HepG2 (cell line): ENCODE results near the gene GRAP. TPM values are rescaled to one million over a fixed set of nuclear protein-coding genes. Genes with fewer than 3 reads are reported as not detected.

ENCODE experiments used
- ATF1 ChIP-seq: IDR thresholded peaks from 2 replicates; pipeline ENCODE4 v1.6.1; 2016; ENCODE audit warnings: mild to moderate bottlenecking, control low read depth
- KDM3A ChIP-seq: IDR thresholded peaks from 2 replicates; pipeline ENCODE4 v1.6.1; 2018; ENCODE audit warnings: low read depth, missing compliant biosample characterization
- NR2F1 ChIP-seq, 2 experiments: fragments of 450-650 bp in 1 of 2; formaldehyde crosslinking in 1 of 2; IDR thresholded peaks; 2 replicates each; pipeline versions ENCODE4 v1.5.0 to v1.6.1; 2016 to 2020; ENCODE audit warnings: mild to moderate bottlenecking in 1 of 2, missing compliant biosample characterization in 1 of 2, missing genetic modification reagents in 1 of 2, moderate library complexity in 1 of 2
- THYN1 ChIP-seq: sonication (generic); formaldehyde crosslinking; IDR thresholded peaks from 2 replicates; pipeline ENCODE4 v1.8.1; 2023; ENCODE audit warnings: low read depth, mild to moderate bottlenecking, moderate library complexity, missing genetic modification reagents, borderline replicate concordance
- ZEB1 ChIP-seq: IDR thresholded peaks from 2 replicates; pipeline ENCODE4 v1.6.1; 2012; ENCODE audit warnings: mild to moderate bottlenecking, low read depth, inconsistent platforms; ENCODE audit not compliant: insufficient replicate concordance
- ZFP36L1 ChIP-seq: sonication (generic); formaldehyde crosslinking; IDR thresholded peaks from 2 replicates; pipeline ENCODE4 v1.8.0; 2022; ENCODE audit warnings: mild to moderate bottlenecking, missing genetic modification reagents, moderate library complexity
- ZMAT3 ChIP-seq: sonication (generic); formaldehyde crosslinking; conservative IDR thresholded peaks from 2 replicates; pipeline ENCODE4 v1.7.0; 2021; ENCODE audit warnings: missing genetic modification reagents
- ZNF296 ChIP-seq: sonication (generic); formaldehyde crosslinking; conservative IDR thresholded peaks from 2 replicates; pipeline ENCODE4 v1.5.0; 2020; ENCODE audit warnings: mild to moderate bottlenecking, missing genetic modification reagents
- ZNF605 ChIP-seq: sonication (generic); formaldehyde crosslinking; IDR thresholded peaks from 2 replicates; pipeline ENCODE4 v1.8.0; 2022; ENCODE audit warnings: mild to moderate bottlenecking, missing genetic modification reagents
- ZNF615 ChIP-seq: sonication (generic); formaldehyde crosslinking; IDR thresholded peaks from 2 replicates; pipeline ENCODE4 v1.5.0; 2020; ENCODE audit warnings: mild to moderate bottlenecking, missing genetic modification reagents, borderline replicate concordance
- ZNF644 ChIP-seq: IDR thresholded peaks from 2 replicates; pipeline ENCODE4 v1.6.1; 2016; ENCODE audit warnings: low read depth
- ZNF781 ChIP-seq: sonication (generic); formaldehyde crosslinking; IDR thresholded peaks from 2 replicates; pipeline ENCODE4 v1.5.1; 2020; ENCODE audit warnings: borderline replicate concordance, mild to moderate bottlenecking, missing genetic modification reagents; ENCODE audit errors: not compliant biosample characterization
- polyA plus RNA-seq, 8 experiments: library from polyadenylated mRNA; depleted of rRNA in 3 of 8; stranded (reverse) in 7 of 8; unstranded in 1 of 8; fragments of >200 nt; fragmentation: Illumina TruSeq in 4 of 8; extraction: Trizol in 4 of 8; gene quantifications; 2 replicates each; pipeline versions ENCODE4 v1.2.1 to v1.2.3, GENCODE V29; 2011 to 2016; ENCODE audit warnings: low read depth in 4 of 8, missing spikeins in 1 of 8, mixed read lengths in 1 of 8; ENCODE audit not compliant: insufficient read depth in 1 of 8
- total RNA-seq, 5 experiments: library from RNA; depleted of rRNA; stranded (reverse); fragments of >200 nt; fragmentation: Illumina TruSeq; extraction: Trizol; gene quantifications; 2 replicates each; pipeline ENCODE4 v1.2.3, GENCODE V29; 2016; ENCODE audit warnings: low read depth in 1 of 5
- TF ChIP-seq, protein P1 (sequence below): sonication (generic); formaldehyde crosslinking; IDR thresholded peaks from 2 replicates; pipeline ENCODE4 v1.5.0; 2020; ENCODE audit warnings: mild to moderate bottlenecking, missing genetic modification reagents, borderline replicate concordance
- TF ChIP-seq, protein P2 (sequence below): sonication (generic); formaldehyde crosslinking; IDR thresholded peaks from 2 replicates; pipeline ENCODE4 v1.4.0; 2020; ENCODE audit warnings: missing genetic modification reagents
- TF ChIP-seq, protein P3 (sequence below): sonication (generic); formaldehyde crosslinking; IDR thresholded peaks from 2 replicates; pipeline ENCODE4 v1.8.1; 2023; ENCODE audit warnings: mild to moderate bottlenecking, inconsistent platforms, moderate library complexity, missing genetic modification reagents, borderline replicate concordance
- TF ChIP-seq, protein P4 (sequence below): sonication (generic); formaldehyde crosslinking; IDR thresholded peaks from 2 replicates; pipeline ENCODE4 v1.8.0; 2022; ENCODE audit warnings: missing genetic modification reagents, low read depth, mild to moderate bottlenecking, borderline replicate concordance
- TF ChIP-seq, protein P5 (sequence below): fragments of 450-650 bp; IDR thresholded peaks from 2 replicates; pipeline ENCODE4 v1.6.1; 2017
- TF ChIP-seq, protein P6 (sequence below): sonication (generic); formaldehyde crosslinking; IDR thresholded peaks from 2 replicates; pipeline ENCODE4 v1.9.0; 2021; ENCODE audit warnings: missing genetic modification reagents, borderline replicate concordance

Gene GRAP
- total and polyA plus RNA-seq, 2 of the 13 experiments (the other 11 are each of a cell fraction or from before 2014, with no cell fraction given), result 0.77 to 1.7 TPM

DNA sequence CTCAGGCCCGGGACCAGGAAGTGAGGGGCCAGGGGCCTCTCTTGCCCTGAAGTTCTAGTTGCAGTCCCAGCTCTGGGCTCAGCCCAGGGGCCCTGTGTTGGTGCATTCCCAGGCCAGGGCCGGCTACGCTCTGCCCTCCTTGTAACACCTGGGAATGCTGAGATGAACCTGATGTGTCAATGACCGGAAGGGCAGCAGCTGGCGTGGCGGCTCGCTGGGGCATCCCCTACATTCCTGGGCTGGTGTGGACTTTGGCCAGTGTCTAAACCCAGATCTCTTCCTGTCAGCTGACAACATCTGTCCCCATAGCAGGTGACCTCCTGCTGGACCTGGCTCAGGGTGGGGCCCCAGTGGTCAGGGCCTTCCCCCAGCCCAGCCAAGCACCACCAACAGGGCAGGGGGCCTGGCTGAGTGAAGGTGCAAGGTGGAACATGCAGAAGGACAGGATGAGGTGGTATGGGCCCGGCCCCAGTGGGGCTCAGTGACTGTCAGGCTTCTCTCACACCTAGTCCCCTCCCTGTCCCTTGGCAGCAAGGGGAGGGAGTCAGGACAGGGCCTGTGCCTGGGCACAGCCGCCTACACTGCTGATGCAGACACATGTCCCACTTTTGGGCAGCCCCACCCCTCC lies 58.1 kb downstream of the GRAP start (continued):
- TF ChIP-seq, protein P1, sequence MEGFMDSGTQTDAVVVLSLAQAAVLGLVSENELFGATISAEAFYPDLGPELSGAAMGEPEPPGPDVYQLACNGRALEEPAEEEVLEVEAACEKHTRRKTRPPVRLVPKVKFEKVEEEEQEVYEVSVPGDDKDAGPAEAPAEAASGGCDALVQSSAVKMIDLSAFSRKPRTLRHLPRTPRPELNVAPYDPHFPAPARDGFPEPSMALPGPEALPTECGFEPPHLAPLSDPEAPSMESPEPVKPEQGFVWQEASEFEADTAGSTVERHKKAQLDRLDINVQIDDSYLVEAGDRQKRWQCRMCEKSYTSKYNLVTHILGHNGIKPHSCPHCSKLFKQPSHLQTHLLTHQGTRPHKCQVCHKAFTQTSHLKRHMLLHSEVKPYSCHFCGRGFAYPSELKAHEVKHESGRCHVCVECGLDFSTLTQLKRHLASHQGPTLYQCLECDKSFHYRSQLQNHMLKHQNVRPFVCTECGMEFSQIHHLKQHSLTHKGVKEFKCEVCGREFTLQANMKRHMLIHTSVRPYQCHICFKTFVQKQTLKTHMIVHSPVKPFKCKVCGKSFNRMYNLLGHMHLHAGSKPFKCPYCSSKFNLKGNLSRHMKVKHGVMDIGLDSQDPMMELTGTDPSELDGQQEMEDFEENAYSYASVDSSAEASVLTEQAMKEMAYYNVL (CRISPR knock-in tag), result peak; percentile 52; the same call in 1 of the 2 replicates
- TF ChIP-seq ZNF615 (CRISPR knock-in tag), result no peak
- TF ChIP-seq THYN1, result no peak
- peak; percentile 91 for TF ChIP-seq ZFP36L1 (CRISPR knock-in tag)
- TF ChIP-seq, protein P2, sequence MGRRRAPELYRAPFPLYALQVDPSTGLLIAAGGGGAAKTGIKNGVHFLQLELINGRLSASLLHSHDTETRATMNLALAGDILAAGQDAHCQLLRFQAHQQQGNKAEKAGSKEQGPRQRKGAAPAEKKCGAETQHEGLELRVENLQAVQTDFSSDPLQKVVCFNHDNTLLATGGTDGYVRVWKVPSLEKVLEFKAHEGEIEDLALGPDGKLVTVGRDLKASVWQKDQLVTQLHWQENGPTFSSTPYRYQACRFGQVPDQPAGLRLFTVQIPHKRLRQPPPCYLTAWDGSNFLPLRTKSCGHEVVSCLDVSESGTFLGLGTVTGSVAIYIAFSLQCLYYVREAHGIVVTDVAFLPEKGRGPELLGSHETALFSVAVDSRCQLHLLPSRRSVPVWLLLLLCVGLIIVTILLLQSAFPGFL, result no peak
- TF ChIP-seq, protein P3, sequence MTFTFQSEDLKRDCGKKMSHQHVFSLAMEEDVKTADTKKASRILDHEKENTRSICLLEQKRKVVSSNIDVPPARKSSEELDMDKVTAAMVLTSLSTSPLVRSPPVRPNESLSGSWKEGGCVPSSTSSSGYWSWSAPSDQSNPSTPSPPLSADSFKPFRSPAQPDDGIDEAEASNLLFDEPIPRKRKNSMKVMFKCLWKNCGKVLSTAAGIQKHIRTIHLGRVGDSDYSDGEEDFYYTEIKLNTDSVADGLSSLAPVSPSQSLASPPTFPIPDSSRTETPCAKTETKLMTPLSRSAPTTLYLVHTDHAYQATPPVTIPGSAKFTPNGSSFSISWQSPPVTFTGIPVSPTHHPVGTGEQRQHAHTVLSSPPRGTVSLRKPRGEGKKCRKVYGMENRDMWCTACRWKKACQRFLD (CRISPR knock-in tag), result no peak
- TF ChIP-seq, protein P4, sequence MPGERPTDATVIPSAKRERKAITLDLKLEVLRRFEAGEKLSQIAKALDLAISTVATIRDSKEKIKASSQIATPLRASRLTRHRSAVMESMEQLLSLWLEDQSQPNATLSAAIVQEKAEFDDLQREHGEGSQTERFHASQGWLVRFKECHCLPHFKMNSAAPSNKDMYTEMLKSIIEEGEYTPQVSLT, result no peak
- peak; percentile 70 for TF ChIP-seq ZNF781
- no peak for TF ChIP-seq ATF1 (CRISPR knock-in tag)
- TF ChIP-seq KDM3A (CRISPR knock-in tag), result peak; percentile 94
- TF ChIP-seq NR2F1 (CRISPR knock-in tag; IDR thresholded peaks at IDR 0.05), result peak; percentile 75 to 77
- TF ChIP-seq ZNF605 (CRISPR knock-in tag), result peak; percentile 96
- TF ChIP-seq ZMAT3 (CRISPR knock-in tag), result no peak
- peak; percentile 76; the same call in 1 of the 2 replicates for TF ChIP-seq ZNF644 (CRISPR knock-in tag)
- TF ChIP-seq, protein P5, sequence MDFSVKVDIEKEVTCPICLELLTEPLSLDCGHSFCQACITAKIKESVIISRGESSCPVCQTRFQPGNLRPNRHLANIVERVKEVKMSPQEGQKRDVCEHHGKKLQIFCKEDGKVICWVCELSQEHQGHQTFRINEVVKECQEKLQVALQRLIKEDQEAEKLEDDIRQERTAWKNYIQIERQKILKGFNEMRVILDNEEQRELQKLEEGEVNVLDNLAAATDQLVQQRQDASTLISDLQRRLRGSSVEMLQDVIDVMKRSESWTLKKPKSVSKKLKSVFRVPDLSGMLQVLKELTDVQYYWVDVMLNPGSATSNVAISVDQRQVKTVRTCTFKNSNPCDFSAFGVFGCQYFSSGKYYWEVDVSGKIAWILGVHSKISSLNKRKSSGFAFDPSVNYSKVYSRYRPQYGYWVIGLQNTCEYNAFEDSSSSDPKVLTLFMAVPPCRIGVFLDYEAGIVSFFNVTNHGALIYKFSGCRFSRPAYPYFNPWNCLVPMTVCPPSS, result no peak
- TF ChIP-seq, protein P6, sequence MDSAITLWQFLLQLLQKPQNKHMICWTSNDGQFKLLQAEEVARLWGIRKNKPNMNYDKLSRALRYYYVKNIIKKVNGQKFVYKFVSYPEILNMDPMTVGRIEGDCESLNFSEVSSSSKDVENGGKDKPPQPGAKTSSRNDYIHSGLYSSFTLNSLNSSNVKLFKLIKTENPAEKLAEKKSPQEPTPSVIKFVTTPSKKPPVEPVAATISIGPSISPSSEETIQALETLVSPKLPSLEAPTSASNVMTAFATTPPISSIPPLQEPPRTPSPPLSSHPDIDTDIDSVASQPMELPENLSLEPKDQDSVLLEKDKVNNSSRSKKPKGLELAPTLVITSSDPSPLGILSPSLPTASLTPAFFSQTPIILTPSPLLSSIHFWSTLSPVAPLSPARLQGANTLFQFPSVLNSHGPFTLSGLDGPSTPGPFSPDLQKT, result 0 out of 2 replicates have a peak, but pooled peaks have one; percentile 63
- TF ChIP-seq ZEB1, result peak; percentile 93
- TF ChIP-seq ZNF296, result peak; percentile 100
